Measurements from ENCODE around the gene LPP.

The LPP gene

GRCh38 chr3:188769831-188770230, 615.9 kb downstream of the LPP start:
- H3K4me3 ChIP-seq (ENCODE audit: low read depth, low read length) = no peak overlapping the region
- in situ Hi-C loops (cut with HindIII; ENCODE audit: low sequenced_read_pairs) = no loop called here
- no peak for TF ChIP-seq CTCF (IDR thresholded peaks at IDR 0.05; ENCODE audit: low read depth, low read length, missing control alignments)
- no peak for DNase-seq (ENCODE audit: low read depth)

GRCh38 chr3:188772886-188773285, 618.9 kb downstream of the LPP start:
- in situ Hi-C loops (cut with HindIII; ENCODE audit: low sequenced_read_pairs) = no loop called here
- H3K4me3 ChIP-seq (ENCODE audit: low read depth, low read length) = no peak overlapping the region
- DNase-seq (ENCODE audit: low read depth) = peak; percentile 73
- no peak for TF ChIP-seq CTCF (IDR thresholded peaks at IDR 0.05; ENCODE audit: low read depth, low read length, missing control alignments)

- TF ChIP-seq CTCF (IDR thresholded peaks at IDR 0.05; ENCODE audit: low read depth, low read length, missing control alignments) = no peak
- H3K4me3 ChIP-seq (ENCODE audit: low read depth, low read length) = no peak overlapping the region
- in situ Hi-C loops (cut with HindIII; ENCODE audit: low sequenced_read_pairs) = no loop called here
- no peak for DNase-seq (ENCODE audit: low read depth)
Observed at GRCh38 chr3:188775412-188775811, 621.5 kb downstream of the LPP start.

GRCh38 chr3:188776447-188776846, 622.5 kb downstream of the LPP start:
- TF ChIP-seq CTCF (IDR thresholded peaks at IDR 0.05; ENCODE audit: low read depth, low read length, missing control alignments) = no peak
- H3K4me3 ChIP-seq (ENCODE audit: low read depth, low read length) = no peak overlapping the region
- DNase-seq (ENCODE audit: low read depth) = peak; percentile 60
- in situ Hi-C loops (cut with HindIII; ENCODE audit: low sequenced_read_pairs) = no loop called here

- in situ Hi-C loops (cut with HindIII; ENCODE audit: low sequenced_read_pairs) = no loop called here
- no peak for TF ChIP-seq CTCF (IDR thresholded peaks at IDR 0.05; ENCODE audit: low read depth, low read length, missing control alignments)
- no peak for DNase-seq (ENCODE audit: low read depth)
- H3K4me3 ChIP-seq (ENCODE audit: low read depth, low read length) = no peak overlapping the region
Observed at GRCh38 chr3:188778091-188778852, 624.3 kb downstream of the LPP start.

- TF ChIP-seq CTCF (IDR thresholded peaks at IDR 0.05; ENCODE audit: low read depth, low read length, missing control alignments) = no peak
- DNase-seq (ENCODE audit: low read depth) = no peak
- no peak overlapping the region for H3K4me3 ChIP-seq (ENCODE audit: low read depth, low read length)
- in situ Hi-C loops (cut with HindIII; ENCODE audit: low sequenced_read_pairs) = no loop called here
Observed at GRCh38 chr3:188779281-188779980, 625.5 kb downstream of the LPP start.
